GM13977 (cell line): Measurements from ENCODE around the gene FAM124A.
A peak's percentile ranks its signal among the peaks of the same experiment; 100 is the strongest.

ENCODE experiments used
- DNase-seq: peaks from one replicate; pipeline ENCODE4 v3.0.0; 2012; ENCODE audit warnings: low spot score
- CTCF ChIP-seq: IDR thresholded peaks from 2 replicates; pipeline ENCODE4 v1.5.1; 2012; ENCODE audit warnings: mild to moderate bottlenecking, control low read depth; ENCODE audit not compliant: insufficient read depth; ENCODE audit errors: extremely low read depth, missing control alignments
- in situ Hi-C: fragments of 300-500 bp; cut with MboI; formaldehyde crosslinking; loops from one replicate; pipeline ENCODE4 v1.12.0; 2022; ENCODE audit warnings: low sequenced_read_pairs, low pct_unique_long_range_greater_than_20kb, mixed read lengths, inconsistent platforms; ENCODE audit not compliant: unreplicated experiment

FAM124A gene

GRCh38 chr13:51318015-51318414, 95.8 kb downstream of the FAM124A start:
- no peak for DNase-seq
- TF ChIP-seq CTCF: no peak
- in situ Hi-C loops: no loop called here

- in situ Hi-C loops: no loop called here
- TF ChIP-seq CTCF: no peak
- no peak for DNase-seq
Observed at GRCh38 chr13:51318876-51319275, 96.7 kb downstream of the FAM124A start.

GRCh38 chr13:51321836-51322235, 99.6 kb downstream of the FAM124A start:
- no peak for DNase-seq
- TF ChIP-seq CTCF: no peak
- in situ Hi-C loops: no loop called here

- in situ Hi-C loops: no loop called here
- no peak for TF ChIP-seq CTCF
- DNase-seq: no peak
Observed at GRCh38 chr13:51322826-51323225, 100.6 kb downstream of the FAM124A start.

- in situ Hi-C loops: no loop called here
- TF ChIP-seq CTCF: no peak
- no peak for DNase-seq
Observed at GRCh38 chr13:51323824-51324511, 101.8 kb downstream of the FAM124A start.

GRCh38 chr13:51324714-51325420, 102.7 kb downstream of the FAM124A start:
- in situ Hi-C loops: no loop called here
- peak; percentile 17 for DNase-seq
- no peak for TF ChIP-seq CTCF
